ENCODE measurements around the gene CWC27.

GRCh38 chr5:65018763-65019162, 250.0 kb downstream of the CWC27 start:
- TF ChIP-seq CTCF (IDR thresholded peaks at IDR 0.05) = no peak
- TF ChIP-seq POLR2AphosphoS5 (IDR thresholded peaks at IDR 0.05) = no peak
- TF ChIP-seq POLR2A (IDR thresholded peaks at IDR 0.05) = no peak
- TF ChIP-seq EP300 (IDR thresholded peaks at IDR 0.05) = no peak

Data from upper lobe of left lung (tissue), 4 donors.